ENCODE results near the gene MLLT10.
A peak's percentile ranks its signal among the peaks of the same experiment; 100 is the strongest.

The MLLT10 gene

DNA sequence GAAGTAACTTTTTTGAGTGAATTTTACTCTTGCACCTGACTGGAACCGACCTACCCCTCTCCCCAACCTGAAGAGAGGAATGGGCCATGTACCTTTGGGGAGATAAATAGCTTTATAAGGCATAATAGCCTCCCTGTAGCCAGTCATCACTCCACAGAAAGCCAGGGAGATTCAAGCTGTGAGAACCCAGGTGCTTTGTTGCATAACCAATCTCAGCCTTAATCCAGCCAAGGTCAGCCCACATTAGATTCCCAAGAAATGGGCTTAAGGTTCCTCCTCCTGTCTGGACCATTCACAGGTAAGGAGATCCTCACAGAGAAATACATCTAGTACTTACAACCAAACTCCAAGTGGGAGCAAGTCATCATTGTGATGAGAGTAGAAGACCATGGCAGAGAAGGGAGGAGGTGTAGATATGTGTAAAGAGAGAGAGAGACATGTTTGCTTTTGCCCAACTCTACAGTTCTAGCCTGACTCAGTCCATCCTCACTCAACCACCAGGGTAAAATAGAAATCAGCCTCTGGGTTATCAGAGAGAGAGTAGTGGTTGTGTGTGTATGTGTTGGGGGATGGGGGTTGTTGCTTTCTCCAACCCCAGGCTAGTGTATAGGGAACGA lies 32.2 kb upstream of the MLLT10 start:
- DNase-seq = no peak

DNA sequence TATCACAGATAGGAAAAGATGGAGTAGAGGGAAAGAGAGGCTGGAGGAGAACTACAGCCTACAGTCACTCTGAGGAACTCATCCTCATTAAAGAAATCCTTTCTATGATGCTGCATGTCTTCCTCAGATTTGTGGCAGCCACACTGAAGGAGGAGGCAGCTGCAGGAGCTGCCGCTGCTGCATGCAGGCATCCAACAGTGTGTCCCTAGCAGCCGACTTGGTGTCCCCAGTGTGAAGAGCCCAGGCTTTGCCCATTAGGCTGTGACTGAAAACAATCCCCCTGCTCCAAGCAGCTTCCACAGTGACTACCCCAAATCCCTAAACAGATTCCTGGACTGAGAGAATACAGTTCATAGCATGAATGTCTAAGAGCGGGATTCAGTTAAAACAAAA lies 31.7 kb upstream of the MLLT10 start:
- no peak for DNase-seq

GRCh38 chr10:21503542-21503941 lies 30.5 kb upstream of the MLLT10 start:
- no peak for DNase-seq

DNA sequence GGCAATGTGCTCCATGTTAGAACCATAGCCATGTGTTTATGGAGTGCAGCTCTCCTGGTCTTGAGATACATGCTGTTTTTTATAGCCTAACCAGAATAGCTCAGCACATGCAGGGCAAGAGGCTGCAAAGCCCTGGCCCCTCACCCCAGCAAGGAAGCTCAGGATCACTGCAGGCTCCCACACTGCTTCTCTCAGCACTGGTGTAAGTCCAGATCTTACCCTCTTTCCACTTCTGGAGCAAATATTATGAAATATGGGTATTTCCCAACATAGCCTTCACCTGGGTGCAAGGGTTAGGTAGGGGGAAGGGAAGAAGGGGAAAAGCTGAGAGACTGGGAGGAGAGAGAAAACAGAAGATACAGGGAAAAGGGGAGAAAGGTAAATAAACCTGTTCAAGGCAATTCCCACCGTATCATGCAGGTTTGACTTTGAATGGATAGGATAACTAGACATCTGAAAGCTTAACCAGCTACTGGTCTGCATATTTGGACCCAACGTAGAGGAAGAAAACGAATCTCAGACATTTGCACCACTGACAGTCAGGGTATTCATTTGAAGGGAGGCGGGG lies 28.2 kb upstream of the MLLT10 start:
- no peak for DNase-seq

DNA sequence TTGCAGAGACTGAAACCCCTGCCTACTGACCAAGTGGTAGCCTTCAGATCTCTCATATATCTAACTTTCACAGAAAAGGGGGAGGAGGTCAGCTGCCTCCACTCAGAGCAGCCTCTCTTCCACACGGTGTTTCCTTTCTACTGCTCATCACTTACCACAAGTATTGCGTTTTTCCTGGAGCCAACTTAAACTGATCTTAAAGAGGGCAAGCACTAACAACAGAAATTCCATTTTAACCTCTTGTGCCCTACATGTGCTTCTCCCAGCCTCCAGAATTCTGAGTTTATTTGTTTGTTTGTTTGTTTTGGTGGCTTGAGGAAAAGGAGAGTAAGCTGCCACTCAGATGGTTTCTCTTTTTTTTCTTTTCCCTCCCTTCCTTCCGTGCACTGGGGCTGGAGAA lies 27.7 kb upstream of the MLLT10 start:
- no peak for DNase-seq

DNA sequence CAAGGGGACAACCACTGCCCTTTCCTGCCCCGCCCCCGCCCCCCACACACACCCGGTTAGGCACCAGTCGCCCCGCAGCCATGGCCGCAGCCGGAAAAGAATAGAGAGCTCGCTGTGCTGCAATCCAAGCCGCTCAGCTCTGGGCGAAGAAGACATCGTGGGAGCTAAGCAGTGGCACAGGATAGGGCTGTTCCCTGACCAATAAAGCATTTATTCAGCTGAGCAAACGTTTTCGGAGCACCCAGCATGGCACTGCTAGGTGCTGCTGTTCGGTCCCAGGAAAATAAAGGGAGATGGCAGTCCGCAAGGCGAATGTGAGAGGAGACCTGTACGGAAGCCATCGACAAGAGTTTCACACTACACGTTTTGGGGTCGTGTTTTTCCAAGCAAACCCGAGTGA lies 26.9 kb upstream of the MLLT10 start:
- DNase-seq = no peak

DNA sequence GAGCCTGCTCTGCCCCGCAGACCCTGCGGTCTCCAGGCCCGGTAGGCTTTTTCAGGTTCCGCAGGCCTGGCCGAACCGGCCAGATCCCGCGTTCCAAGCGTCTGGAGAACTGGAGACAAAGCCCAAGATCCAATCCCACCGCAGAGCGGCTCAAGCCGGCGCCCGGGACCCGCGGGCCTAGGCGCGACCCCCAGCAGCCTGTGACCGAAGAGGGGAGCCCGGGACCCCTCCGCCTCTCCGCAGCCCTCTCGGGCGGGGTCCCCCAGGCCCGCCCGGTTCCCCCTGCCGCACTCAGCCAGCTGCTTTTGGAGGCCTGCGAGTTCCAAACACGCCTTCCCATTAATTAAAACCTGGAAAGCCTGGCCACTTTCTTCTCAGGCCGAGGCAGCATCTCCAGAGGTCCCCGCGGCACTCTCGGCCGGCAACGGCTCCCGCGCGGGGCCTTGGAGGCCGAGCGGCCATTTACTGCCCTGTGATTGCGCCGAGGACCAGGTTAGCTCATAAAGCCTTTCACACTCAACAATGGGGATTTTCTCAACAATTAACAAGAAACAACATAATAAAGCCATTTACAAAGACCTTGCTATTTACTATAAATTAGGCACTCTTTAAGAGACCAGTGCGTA lies 25.2 kb upstream of the MLLT10 start:
- no peak for DNase-seq

GRCh38 chr10:21509341-21510240 lies 24.4 kb upstream of the MLLT10 start:
- DNase-seq = no peak

- no peak for DNase-seq
Measured at GRCh38 chr10:21510241-21511094, 23.6 kb upstream of the MLLT10 start.

- DNase-seq = no peak
Measured at GRCh38 chr10:21511095-21511570, 22.9 kb upstream of the MLLT10 start.

- DNase-seq = no peak
Measured at GRCh38 chr10:21511946-21512572, 22.0 kb upstream of the MLLT10 start.

DNA sequence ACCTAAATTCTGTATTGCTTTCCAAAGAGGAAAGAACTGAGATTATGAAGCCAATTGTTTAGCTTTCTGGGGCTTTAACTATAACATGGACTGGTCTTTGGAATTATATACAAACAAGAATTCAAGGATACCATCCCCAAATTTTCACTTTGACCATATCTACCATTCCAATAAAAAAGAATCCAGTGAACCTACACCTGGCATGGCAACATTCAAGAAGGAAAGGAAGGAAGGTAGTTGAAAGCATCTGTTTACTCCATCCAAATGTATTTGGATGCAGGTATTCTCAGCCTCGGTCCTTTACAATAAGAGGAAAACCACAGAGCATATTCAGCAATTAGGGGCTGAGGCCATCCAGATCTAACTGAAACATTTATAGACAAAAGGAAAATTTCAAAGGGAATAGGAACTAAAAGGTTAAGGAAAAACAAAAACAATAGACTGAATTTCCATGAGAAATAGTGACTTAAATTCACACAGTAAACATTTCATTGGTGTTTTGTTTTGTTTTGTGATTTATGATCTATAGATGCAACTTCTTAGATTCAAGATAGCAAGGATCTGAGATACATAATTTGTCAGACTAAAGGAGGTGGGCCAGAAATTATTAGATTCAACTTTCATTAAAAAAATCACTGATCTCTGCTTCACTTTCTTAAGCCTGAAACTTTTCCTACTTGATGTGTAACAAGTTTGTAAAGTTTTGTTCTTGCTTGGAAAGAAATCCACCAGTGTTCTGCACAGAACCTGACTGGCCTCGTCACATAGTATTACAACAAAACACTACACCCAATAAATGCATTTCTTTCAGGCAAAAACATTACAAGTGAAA lies 21.2 kb upstream of the MLLT10 start:
- DNase-seq = no peak

GRCh38 chr10:21513405-21513788 lies 20.6 kb upstream of the MLLT10 start:
- no peak for DNase-seq

DNA sequence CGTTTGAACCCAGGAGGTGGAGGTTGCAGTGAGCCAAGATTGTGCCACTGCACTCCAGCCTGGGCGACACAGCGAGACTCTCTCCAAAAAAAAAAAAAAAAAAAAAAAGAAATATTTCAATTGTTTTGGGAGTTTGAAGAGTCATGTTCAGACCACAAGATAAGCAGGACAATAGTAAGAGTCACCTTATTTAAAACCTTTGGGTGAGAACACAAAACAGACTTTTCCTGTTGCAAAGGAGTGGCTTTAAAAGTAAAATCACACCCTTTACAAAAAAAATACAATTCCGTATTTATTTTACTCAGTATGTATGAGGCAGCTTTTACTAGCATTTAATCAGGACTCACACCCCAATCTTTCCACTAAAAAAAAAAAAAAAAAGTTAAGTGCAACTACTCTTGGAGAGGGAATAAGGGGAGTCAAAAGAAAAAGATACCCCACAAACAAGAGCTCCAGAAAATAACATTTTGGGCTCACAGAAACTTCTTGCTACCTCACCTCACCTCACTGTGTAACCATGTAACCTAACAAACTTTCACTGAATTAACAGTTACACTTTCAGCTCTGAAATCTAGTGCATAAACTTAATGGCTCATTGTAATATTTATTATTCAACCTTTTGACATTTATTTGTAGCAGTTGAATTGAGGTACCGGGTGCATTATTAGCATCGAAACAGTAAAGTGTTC lies 19.8 kb upstream of the MLLT10 start:
- no peak for DNase-seq

- no peak for DNase-seq
Measured at GRCh38 chr10:21514818-21515351, 19.1 kb upstream of the MLLT10 start.

DNA sequence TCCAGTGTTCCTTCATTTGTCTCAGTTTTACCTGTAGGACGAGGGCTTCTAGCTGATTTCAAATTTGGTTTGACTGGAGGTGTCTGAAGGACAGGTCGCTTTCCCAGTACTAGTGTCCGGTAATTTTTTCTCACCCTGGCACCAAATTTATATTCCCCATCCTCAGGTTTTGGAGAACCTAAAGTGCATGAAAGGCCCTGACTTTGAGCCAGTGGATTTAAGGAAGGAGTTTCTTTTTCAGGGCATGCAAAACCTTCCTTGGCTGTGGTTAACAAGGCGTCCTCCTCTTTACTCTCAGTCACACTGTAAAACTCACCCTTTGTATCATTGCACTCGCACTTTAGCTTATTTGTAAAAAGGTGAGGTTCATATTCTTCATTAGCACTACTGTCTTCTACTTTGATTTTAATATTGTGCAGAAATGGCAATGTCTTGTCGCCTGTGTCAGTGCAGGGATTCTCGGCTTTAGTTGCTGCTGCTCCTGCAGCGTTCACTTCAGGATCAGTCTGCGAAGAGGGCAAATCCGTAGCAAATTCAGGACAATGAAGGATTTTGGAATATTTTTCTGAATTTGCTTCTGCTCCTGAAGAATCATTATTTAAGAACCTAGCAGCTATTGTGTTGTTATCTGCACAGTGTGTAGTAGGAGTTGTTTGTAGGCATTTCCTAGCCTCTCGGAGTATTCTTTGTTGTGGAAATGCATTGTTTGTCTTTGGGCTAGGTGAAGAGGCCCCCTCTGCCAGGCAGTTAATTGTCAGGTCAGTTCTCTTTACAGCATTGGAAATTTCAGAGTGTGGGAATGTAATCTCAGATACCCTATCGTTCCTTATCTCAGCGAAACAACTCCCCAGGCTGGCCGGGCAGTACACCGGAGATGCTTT lies 18.4 kb upstream of the MLLT10 start:
- DNase-seq = no peak

- peak; percentile 79 for DNase-seq
Measured at GRCh38 chr10:21516242-21517131, 17.5 kb upstream of the MLLT10 start.
